HG02938 (cell line): ENCODE measurements around the gene SLC25A6.
"Not testable (repeated sequence)": the region's sequence is repeated elsewhere in the genome, so short reads cannot be mapped to it uniquely, and the experiment has no call there.

ENCODE experiments used
- ATAC-seq: cut with Tn5 transposase; IDR thresholded peaks from one replicate; pipeline ENCODE4 v1.9.1; 2021; ENCODE audit warnings: mild to moderate bottlenecking, moderate library complexity; ENCODE audit not compliant: unreplicated experiment

SLC25A6 gene

DNA sequence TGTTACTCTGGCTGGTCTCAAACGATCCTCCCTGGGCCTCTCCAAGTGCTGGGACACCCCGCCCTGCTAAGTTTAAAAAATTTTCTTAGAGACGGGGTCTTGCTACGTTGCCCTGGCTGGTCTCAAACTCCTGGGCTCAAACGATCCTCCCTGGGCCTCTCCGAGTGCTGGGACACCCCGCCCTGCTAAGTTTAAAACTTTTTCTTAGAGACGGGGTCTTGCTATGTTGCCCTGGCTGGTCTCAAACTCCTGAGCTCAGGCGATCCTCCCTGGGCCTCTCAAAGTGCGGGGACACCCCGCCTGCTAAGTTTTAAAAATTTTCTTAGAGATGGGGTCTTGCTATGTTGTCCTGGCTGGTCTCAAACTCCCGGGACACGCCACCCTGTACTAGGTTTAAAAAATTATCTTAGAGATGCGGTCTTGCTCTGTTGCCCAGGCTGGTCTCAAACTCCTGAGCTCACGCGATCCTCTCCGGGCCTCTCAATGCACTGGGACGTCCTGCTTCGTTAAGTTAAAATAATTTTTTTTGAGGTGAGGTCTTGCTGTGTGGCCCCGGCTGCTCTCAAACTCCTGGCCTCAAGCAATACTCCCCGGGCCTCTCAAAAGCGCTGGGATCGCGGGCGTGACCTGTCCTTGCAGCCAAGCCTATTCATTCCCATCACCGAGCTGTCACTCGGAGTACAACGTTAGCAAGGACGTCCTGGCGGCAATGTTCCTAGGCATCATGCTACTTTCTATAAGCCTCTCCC is 1.1 kb downstream of the SLC25A6 start:
- no peak for ATAC-seq

DNA sequence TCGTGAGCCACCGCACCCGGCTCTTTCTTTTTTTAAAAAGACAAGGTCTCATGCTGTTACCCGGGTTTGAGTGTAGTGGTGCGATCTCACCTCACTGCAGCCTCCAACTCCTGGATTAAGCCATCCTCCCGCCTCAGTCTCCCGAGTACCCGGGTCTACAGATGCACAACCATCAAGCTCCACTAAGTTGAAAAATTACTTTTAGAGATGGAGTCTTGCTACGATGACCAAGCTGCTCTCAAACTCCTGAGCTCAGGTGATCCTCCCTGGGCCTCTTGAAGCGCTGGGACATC is 2.0 kb downstream of the SLC25A6 start:
- ATAC-seq = no peak

DNA sequence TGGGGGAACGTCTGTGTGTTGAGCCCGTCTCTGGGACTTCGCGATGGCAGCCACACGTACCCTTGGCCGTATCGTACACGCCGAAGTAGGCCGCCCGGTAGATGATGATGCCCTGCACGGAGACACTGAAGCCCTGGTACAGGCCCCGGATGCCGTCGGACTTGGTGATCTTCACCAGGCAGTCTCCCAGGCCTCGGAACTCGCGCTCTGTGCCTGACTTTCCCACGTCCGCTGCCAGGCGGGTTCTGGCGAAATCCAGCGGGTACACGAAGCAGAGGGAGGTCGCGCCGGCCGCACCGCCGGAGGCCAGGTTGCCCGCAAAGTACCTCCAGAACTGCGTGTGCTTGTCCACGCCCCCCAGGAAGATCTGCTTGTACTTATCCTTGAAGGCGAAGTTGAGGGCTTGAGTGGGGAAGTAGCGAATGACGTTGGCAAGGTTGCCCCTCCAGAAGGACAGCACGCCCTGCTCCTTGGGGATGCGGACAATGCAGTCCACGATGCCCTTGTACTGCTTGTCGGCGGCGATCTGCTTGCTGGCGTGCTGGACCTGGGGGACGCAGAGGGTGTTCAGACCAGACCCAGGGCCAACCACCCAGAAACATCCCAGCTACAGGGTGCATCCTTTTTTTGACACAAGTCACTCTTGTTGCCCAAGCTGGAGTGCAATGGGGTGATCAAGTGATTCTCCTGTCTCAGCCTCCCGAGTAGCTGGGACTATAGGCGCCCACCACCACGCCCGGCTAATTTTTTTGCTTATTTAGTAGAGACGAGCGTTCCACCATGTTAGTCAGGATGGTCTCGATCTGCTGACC is 2.5 kb downstream of the SLC25A6 start:
- no peak for ATAC-seq

DNA sequence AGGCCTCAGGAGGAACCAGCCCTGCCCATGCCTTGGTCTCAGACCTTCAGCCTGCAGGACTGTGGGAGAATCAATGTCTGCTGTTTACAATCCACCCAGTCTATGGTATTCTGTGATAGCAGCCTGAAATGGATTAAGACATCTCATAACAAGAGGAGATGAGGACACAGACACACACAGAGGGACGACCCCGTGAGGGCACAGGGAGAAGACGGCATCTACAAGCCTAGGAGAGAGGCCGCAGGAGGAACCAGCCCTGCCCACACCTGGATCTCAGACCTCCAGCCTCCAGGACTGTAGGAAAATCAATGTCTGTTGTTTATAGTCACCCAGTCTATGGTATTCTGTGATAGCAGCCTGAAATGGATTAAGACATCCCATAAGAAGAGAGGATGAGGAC is 3.3 kb downstream of the SLC25A6 start:
- ATAC-seq = no peak

DNA sequence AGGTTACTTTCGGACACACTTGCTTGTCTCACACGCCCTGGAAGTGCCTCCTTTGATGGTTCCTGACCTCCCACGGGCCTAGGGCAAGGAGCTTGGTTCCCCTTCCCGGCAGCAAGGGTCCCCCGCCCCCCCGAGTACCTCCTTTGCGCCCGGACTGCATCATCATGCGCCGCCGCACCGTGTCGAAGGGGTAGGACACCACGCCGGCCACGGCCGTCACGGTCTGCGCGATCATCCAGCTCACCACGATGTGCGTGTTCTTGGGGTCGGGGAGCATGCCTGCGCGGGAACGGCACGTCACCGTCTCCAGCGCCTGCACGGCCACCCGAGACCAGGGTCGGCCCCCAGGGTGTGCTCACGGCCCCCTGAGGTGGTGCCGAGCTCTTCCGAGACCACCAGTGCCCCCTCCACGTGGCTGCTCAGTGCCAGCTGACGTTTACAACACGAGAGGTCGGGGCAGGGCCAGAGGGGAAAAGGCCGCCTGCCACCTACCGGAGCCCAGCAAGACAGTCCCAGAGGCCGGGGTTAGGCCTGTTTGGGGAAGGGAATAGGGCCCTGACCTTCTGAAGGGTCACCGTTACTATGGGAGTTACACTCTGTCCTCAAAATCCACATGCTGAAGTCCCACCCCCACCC is 4.7 kb downstream of the SLC25A6 start:
- ATAC-seq = no peak

DNA sequence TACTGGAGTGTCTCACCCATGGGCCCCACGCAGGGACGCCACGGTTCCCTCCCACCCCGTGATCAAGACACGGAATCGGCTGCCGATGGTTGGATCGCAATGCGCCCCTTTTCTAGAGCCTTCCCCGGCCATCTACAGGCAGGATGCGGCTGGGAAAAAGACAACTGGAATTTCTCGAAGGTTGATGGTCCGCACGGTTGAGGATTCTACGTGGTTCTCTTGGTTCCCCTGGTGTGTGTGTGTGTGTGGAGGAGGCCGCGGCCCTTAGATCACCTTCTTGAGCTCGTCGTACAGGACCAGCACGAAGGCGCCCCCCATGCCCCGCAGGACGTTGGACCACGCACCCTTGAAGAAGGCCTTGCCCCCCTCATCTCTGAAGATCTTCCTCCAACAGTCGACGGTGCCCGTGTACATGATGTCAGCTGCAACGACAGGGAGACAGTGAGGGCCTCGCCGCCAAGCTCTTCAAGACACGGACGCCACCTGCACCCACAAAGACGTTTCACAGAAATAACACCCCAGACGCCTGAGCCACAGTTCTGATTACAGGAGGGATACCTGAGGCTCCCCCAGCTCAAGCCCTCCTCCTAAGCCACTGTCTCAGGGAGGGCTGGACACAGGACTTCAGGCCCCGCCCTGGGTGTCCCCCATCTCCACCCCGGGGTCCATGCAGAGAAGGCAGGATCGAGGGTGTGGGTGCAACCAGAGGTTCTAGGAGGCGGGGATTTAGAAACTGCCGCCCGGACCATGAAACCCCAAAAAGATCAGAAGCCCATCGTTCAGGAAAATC is 5.4 kb downstream of the SLC25A6 start:
- ATAC-seq = no peak

DNA sequence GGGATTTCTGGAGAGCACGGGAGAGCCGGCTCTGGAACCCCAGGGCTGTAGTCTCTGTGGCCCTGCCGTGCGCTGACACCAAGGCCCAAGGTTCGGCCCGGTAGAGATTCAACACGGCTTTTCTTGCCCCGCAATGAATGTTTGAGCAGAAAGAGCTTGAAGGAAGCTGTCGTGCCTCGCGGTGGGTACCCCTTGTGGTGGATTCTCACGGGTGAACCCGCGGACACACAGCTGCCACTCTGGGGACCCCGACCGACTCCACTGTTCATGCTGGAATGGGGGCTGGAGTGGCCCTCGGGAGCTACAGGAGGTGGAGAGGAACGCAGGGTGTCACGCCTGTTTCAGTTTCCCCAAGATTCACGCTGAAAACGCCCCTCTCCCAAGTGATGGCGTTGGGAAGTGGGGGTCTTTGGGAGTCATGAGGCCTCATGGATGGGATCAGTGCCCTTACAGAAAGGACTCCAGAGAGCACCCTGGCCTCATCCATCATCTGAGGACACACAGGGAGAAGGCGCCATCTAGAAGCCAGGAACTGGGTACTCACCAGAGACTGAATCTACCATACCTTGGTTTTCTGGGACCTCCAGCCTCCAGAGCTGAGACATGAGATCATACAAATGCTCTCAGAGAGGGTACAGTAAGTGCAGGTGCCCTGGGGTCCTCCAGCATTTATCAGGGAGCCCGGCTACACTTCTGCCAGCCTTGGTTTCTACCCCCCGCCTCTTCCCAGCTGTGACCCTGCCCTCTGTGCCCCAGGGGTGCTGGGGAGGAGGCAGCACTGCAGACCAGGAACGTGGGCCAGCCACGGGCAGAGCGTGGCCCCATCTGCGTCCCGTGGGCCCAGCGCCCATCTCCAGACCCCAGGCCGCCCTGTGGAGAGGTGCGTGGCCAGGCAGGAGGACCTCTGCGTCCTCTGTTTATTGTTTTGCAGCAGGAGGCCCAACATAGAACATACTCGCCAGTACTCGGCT is 6.4 kb downstream of the SLC25A6 start:
- no peak for ATAC-seq

DNA sequence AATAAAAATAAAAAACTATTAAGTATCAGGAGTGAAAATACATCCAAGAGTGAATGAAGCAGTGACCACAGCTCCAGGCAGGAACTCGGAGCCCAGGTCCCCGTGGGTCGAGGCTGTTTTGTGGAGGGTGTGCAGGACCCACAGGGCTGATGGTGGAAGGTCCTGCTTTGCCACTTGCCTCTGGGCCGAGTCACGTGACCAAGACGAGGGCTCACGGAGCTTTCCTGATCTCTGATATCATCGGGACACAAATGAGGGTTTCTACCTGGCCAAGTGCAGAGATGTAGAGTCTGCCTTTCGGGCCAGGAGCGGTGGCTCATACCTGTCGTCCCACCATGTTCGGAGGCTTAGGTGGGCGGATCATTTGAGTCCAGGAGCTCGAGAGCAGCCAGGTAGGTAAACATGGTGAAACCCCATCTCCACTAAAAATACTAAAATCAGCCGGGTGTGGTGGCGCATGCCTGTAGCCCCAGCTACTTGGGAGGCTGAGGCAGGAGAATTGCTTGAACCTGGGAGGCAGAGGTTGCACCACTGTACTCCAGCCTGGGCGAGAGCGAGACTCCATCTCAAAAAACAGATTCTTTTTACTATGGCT is 7.2 kb downstream of the SLC25A6 start:
- ATAC-seq = no peak

DNA sequence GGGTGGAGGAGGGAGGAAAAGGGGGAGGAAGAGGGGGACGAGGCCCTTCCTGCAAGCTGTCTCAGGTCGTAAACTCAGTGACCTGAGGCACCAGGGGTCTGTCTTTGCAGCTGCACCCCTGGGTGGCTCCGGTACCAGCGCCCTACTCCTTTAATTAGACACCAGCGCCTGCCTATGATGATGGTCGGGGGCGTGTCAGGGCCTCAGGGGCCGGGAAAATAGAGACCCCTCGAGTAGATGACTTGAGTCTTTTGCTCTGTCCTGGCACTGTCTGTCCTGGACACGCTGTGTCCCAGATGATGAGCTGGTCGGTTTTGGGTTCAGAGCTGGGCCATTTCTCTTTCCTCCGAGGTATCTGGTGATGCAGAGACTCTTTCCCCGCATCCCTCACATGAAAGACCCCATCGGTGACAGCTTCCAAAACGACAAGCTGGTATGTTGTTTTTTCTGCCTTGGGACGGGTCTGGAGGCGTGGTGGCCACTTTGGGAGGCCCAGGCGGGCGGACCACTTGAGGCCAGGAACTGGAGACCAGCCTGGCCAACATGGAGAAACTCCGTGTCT is 11.2 kb downstream of the SLC25A6 start:
- no peak for ATAC-seq

DNA sequence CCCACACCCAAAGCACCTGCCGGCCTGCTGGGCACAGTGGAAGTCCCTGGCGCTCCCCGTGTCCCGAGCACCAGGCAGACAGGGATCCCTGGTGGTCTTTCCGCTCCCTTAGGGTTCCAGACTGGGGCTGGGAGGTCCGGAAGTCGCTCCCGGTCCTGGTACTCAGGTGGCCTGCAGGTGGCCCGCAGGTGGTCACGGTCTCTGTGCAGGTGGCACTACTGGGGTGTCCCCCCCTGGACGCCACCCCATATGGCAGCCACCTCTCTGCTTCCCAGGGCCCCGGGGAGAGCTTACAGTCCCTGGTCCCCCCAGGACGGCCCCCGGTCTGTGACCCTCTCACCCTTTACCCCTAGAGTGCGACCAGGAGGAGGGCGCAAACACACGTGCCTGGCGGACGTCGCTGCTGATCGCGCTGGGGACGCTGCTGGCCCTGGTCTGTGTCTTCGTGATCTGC is 13.6 kb downstream of the SLC25A6 start:
- no peak for ATAC-seq

DNA sequence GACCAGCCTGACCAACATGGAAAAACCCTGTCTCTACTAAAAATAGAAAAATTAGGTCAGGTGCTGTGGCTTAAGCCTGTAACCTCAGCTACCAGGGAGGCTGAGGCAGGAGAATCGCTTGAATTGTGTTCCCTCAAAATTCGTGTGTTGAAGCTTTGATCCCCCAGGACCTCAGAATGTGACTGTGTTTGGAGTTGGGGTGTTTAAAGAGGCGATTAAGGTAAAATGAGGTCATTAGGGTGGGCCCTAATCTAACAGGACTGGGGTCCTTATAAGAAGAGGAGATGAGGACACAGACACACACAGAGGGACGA is 23.6 kb downstream of the SLC25A6 start:
- ATAC-seq = no peak

DNA sequence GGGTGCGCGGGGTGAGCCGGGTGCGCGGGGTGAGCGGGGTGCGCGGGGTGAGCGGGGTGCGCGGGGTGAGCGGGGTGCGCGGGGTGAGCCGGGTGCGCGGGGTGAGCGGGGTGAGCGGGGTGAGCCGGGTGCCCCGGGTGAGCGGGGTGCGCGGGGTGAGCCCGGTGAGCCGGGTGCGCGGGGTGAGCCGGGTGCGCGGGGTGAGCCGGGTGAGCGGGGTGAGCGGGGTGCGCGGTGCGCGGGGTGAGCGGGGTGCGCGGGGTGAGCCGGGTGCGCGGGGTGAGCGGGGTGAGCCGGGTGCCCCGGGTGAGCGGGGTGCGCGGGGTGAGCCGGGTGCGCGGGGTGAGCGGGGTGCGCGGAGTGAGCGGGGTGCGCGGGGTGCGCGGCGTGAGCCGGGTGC is 25.6 kb downstream of the SLC25A6 start:
- ATAC-seq = not testable (repeated sequence)

DNA sequence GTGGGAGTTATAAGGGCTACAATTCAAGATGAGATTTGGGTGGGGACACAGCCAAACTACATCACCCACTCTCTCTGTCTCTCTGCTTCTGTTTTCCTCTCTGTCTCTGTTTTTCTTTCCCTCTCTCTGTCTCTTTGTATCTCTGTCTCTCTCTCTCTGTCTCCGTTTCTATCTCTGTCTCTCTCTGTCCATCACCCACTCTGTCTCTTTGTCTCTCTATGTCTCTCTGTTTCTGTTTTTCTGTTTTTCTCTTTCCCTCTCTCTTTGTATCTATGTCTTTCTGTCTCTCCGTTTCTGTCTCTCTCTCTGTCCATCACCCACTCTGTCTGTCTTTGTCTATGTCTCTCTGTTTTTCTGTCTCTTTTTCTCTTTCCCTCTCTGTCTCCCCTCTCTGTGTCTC is 30.0 kb downstream of the SLC25A6 start:
- no peak for ATAC-seq

DNA sequence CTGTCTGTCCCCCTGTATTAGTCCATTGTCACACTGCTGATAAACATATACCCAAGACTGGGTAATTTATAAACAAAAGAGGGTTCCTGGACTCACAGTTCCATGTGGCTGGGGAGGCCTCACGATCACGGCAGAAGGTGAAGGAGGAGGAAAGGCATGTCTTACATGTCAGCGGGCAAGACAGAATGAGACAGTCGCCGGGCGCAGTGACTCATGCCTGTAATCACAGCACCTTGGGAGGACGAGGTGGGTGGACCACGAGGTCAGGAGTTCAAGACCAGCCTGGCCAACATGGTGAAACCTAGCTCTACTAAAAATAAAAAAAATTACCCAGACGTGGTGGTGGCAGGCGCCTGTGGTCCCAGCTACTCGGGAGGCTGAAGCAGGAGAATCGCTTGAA is 30.6 kb downstream of the SLC25A6 start:
- no peak for ATAC-seq

DNA sequence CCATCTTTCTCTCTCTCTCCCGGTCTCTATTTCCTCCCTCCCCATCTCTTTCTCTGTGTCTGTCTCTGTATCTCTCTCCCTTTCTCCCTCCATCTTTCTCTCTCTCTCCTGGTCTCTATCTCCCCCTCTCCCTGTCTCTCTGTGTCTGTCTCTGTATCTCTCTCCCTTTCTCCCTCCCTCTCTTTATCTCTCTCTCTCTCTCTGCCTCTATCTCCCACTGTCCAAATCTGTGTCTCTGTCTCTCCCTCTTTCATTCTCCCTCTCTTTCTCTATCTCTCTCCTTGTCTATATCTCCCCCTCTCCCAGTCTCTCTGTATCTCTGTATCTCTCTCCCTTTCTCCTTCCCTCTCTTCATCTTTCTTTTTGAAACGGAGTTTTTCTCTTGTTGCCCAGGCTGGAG is 31.7 kb downstream of the SLC25A6 start:
- ATAC-seq = no peak

DNA sequence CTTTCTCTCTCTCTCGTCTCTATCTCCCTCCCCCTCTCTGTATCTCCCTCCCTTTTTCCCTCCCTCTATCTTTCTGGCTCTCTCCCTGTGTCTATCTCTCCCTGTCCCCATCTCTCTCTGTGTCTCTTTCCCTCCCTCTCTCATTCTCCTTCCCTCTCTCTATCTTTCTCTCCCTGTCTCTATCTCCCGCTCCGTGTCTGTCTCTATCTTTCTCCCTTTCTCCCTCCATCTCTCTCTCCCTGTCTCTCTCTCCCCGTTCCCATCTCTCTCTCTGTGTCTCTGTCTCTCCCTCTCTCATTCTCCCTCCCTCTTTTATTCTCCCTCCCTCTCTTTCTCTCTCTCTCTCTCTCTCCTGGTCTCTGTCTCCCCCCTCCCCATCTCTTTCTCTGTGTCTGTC is 32.4 kb downstream of the SLC25A6 start:
- no peak for ATAC-seq

DNA sequence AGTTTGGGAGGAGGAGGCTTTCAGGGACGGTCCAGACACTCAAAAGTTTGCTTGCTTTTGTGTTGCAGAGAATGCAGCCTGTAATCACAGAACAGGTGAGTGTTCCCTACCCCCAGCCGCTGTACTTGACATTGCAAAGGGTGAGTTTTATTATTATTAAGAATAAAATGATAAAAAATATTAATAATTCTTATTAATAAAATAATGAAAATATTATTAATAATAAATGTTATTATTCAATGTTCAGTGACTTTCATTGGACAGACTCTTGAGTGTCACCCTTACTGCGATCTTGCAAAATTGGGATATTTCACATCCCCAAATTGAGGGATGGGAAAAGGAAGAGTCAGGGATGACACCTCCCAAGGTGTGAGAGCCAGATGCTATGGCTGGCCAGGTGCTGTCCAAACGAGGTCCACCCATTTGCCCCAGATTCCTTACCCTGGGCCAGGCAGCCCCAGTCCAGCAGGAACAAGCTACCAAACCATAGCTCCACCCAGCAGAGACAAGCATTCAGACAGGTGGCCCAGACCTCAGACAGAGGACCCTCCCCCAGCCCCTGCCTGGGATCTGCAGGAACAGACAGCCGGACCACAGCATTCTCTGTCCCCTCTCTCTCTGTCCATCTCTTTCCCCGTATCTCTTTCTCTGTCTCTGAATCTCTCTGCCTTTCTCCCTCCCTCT is 33.0 kb downstream of the SLC25A6 start:
- ATAC-seq = no peak

DNA sequence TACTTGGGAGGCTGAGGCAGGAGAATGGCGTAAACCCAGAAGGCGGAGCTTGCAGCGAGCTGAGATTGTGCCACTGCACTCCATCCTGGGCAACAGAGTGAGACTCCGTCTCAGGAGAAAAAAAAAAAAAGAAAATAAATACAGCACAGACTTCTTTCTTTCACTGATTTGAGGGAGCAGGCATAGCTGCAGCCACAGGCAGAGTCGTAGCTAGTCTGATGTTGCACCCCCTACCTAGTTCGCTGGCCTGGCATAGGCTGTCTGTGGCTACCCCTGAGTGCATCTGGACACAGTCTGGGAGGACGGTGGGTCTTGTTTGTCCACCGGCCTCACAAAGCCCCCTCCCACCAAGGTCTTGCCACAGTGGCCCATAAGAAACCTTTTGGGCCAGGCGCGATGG is 33.9 kb downstream of the SLC25A6 start:
- no peak for ATAC-seq
